SK-N-SH (cell line): Measurements from ENCODE around the gene CDH20. TPM values are rescaled to one million over a fixed set of nuclear protein-coding genes. Genes with fewer than 3 reads are reported as not detected.

Source experiments
- CTCF ChIA-PET: fragments of 300-600, 350-600 bp; formaldehyde crosslinking; extraction: SDS; loops from one replicate; lab custom pipeline; 2021; lab: Yijun Ruan, JAX
- POLR2A ChIA-PET: fragments of 350-600 bp; sonication (Branson Sonifier 250); formaldehyde crosslinking; extraction: SDS; loops from one replicate; lab custom pipeline; 2020; ENCODE audit warnings: antibody characterized with exemption, inconsistent platforms; lab: Yijun Ruan, JAX
- DNase-seq: peaks from one replicate; pipeline ENCODE4 v3.0.0; 2012
- H2AFZ ChIP-seq: fragments of 200-600 bp; sonication (generic); 2 replicates; pipeline ENCODE4 v1.8.1; 2016; ENCODE audit warnings: antibody characterized with exemption, mild to moderate bottlenecking, low read depth
- H3F3A ChIP-seq: fragments of 200-600 bp; sonication (generic); replicated peaks from 2 replicates; pipeline ENCODE3; 2016; ENCODE audit warnings: antibody characterized with exemption, mild to moderate bottlenecking; ENCODE audit not compliant: insufficient read depth
- H3K27ac ChIP-seq, 2 experiments: fragments of 200-500 bp in 1 of 2; fragments of 200-600 bp in 1 of 2; sonication (Bioruptor generic) in 1 of 2; sonication (generic), shearing (Covaris generic) in 1 of 2; 2 replicates each; pipeline versions ENCODE4 v1.5.1 to v1.6.1; 2014 to 2016; ENCODE audit warnings: low read depth in 2 of 2, inconsistent platforms in 1 of 2, low read length in 1 of 2, mild to moderate bottlenecking in 1 of 2, mixed read lengths in 1 of 2
- H3K27me3 ChIP-seq: fragments of 200-600 bp; sonication (generic), shearing (Covaris generic); 2 replicates; pipeline ENCODE4 v1.6.1; 2016; ENCODE audit warnings: mixed run types; ENCODE audit not compliant: insufficient read depth
- H3K36me3 ChIP-seq, 2 experiments: fragments of 200-500 bp in 1 of 2; fragments of 200-600 bp in 1 of 2; sonication (Bioruptor generic) in 1 of 2; sonication (generic) in 1 of 2; replicated peaks in 1 of 2; 2 replicates each; pipeline versions ENCODE3 to v1.5.1; 2014 to 2016; ENCODE audit warnings: low read length in 1 of 2, mild to moderate bottlenecking in 1 of 2; ENCODE audit not compliant: insufficient read depth in 2 of 2, control insufficient read depth in 1 of 2
- H3K4me1 ChIP-seq, 2 experiments: fragments of 200-500 bp in 1 of 2; fragments of 200-600 bp in 1 of 2; sonication (Bioruptor generic) in 1 of 2; sonication (generic), shearing (Covaris generic) in 1 of 2; 2 replicates each; pipeline versions ENCODE4 v1.5.1 to v1.6.1; 2014 to 2016; ENCODE audit warnings: low read depth in 1 of 2, low read length in 1 of 2, mixed run types in 1 of 2; ENCODE audit not compliant: insufficient read depth in 2 of 2, control insufficient read depth in 1 of 2
- H3K4me2 ChIP-seq: fragments of 200-600 bp; sonication (generic), shearing (Covaris generic); 2 replicates; pipeline ENCODE4 v1.6.1; 2017; ENCODE audit warnings: mixed run types
- H3K4me3 ChIP-seq, 2 experiments: fragments of 200-500 bp in 1 of 2; fragments of 200-600 bp in 1 of 2; sonication (Bioruptor generic) in 1 of 2; sonication (generic), shearing (Covaris generic) in 1 of 2; 2 replicates each; pipeline versions ENCODE4 v1.5.1 to v1.8.1; 2014 to 2016; ENCODE audit warnings: low read depth in 2 of 2, inconsistent platforms in 1 of 2, low read length in 1 of 2, mild to moderate bottlenecking in 1 of 2, mixed read lengths in 1 of 2, moderate library complexity in 1 of 2
- H3K79me2 ChIP-seq: fragments of 200-600 bp; sonication (generic); 2 replicates; pipeline ENCODE4 v1.8.1; 2017; ENCODE audit warnings: mild to moderate bottlenecking; ENCODE audit not compliant: insufficient read depth
- H3K9ac ChIP-seq: fragments of 200-600 bp; sonication (generic); 2 replicates; pipeline ENCODE4 v1.6.1; 2017; ENCODE audit warnings: mixed run types
- H3K9me2 ChIP-seq: fragments of 200-600 bp; sonication (generic); 2 replicates; pipeline ENCODE4 v1.6.1; 2017; ENCODE audit warnings: mixed run types
- H3K9me3 ChIP-seq: fragments of 200-600 bp; sonication (generic); 2 replicates; pipeline ENCODE4 v1.6.1; 2017; ENCODE audit warnings: mixed run types, mild to moderate bottlenecking, moderate library complexity
- H4K20me1 ChIP-seq: fragments of 200-600 bp; sonication (generic); 2 replicates; pipeline ENCODE4 v1.6.1; 2017; ENCODE audit warnings: mild to moderate bottlenecking, mixed run types; ENCODE audit not compliant: insufficient read depth
- ELF1 ChIP-seq: IDR thresholded peaks from 2 replicates; pipeline ENCODE4 v1.4.0; 2012
- EP300 ChIP-seq, 2 experiments: IDR thresholded peaks; 2 replicates each; pipeline versions ENCODE4 v1.4.0 to v1.6.1; 2012; ENCODE audit warnings: borderline replicate concordance in 1 of 2, low read depth in 1 of 2, low read length in 1 of 2
- FOSL2 ChIP-seq: IDR thresholded peaks from 2 replicates; pipeline ENCODE4 v1.4.0; 2012; ENCODE audit warnings: low read depth, mild to moderate bottlenecking, moderate library complexity, borderline replicate concordance
- FOXJ3 ChIP-seq: sonication (generic); formaldehyde crosslinking; IDR thresholded peaks from 2 replicates; pipeline ENCODE4 v1.5.1; 2020; ENCODE audit warnings: mild to moderate bottlenecking, missing genetic modification reagents
- FOXM1 ChIP-seq: IDR thresholded peaks from 2 replicates; pipeline ENCODE4 v1.4.0; 2012; ENCODE audit warnings: low read depth, mild to moderate bottlenecking
- GABPA ChIP-seq: IDR thresholded peaks from 2 replicates; pipeline ENCODE4 v1.4.0; 2012; ENCODE audit warnings: low read depth, mild to moderate bottlenecking
- MEF2A ChIP-seq: IDR thresholded peaks from 2 replicates; pipeline ENCODE4 v1.4.0; 2012; ENCODE audit warnings: low read depth, borderline replicate concordance
- NFIC ChIP-seq: IDR thresholded peaks from 2 replicates; pipeline ENCODE4 v1.4.0; 2012; ENCODE audit warnings: borderline replicate concordance
- RCOR1 ChIP-seq: fragments of 150-350 bp; IDR thresholded peaks from 2 replicates; pipeline ENCODE4 v1.6.1; 2017; ENCODE audit warnings: antibody characterized with exemption, low read length
- RFX5 ChIP-seq: IDR thresholded peaks from 2 replicates; pipeline ENCODE4 v1.6.1; 2012; ENCODE audit warnings: mild to moderate bottlenecking, improper control_type of control experiment, low read length
- SMC3 ChIP-seq: IDR thresholded peaks from 2 replicates; pipeline ENCODE4 v1.6.1; 2012; ENCODE audit warnings: low read depth, low read length, improper control_type of control experiment
- TCF12 ChIP-seq: IDR thresholded peaks from 2 replicates; pipeline ENCODE4 v1.4.0; 2012
- TEAD4 ChIP-seq: IDR thresholded peaks from 2 replicates; pipeline ENCODE4 v1.4.0; 2012; ENCODE audit warnings: mild to moderate bottlenecking, borderline replicate concordance; ENCODE audit not compliant: insufficient read depth
- WGBS: methylation state at CpG from one replicate; pipeline ENCODE4 v1.1.6; 2017; ENCODE audit warnings: low lambda C conversion rate; 5-methylcytosine and 5-hydroxymethylcytosine counted together
- polyA plus RNA-seq, 3 experiments: library from polyadenylated mRNA; depleted of rRNA; stranded (reverse); fragments of >200 nt; gene quantifications; 2 replicates each; pipeline ENCODE4 v1.2.3, GENCODE V29; 2012
- TF ChIP-seq, protein P1 (sequence below): IDR thresholded peaks from 2 replicates; pipeline ENCODE4 v1.4.0; 2012; ENCODE audit warnings: low read depth, borderline replicate concordance
- TF ChIP-seq, protein P2 (sequence below): fragments of 200-600 bp; sonication (generic); IDR thresholded peaks from 2 replicates; pipeline ENCODE4 v1.6.1; 2017; ENCODE audit warnings: antibody characterized with exemption, mild to moderate bottlenecking, moderate library complexity
- TF ChIP-seq, protein P3 (sequence below): IDR thresholded peaks from 2 replicates; pipeline ENCODE4 v1.6.1; 2012; ENCODE audit warnings: mild to moderate bottlenecking, low read depth, low read length, moderate library complexity

CDH20 gene
- polyA plus RNA-seq (2012; rRNA removed) = 1.1 TPM in 2 replicates
- polyA plus RNA-seq (2012; cell fraction: cytosol; rRNA removed) = 1.1 and 1.3 TPM in 2 replicates
- 1.2 TPM in 2 replicates for polyA plus RNA-seq (2012; cell fraction: nucleus; rRNA removed)

DNA sequence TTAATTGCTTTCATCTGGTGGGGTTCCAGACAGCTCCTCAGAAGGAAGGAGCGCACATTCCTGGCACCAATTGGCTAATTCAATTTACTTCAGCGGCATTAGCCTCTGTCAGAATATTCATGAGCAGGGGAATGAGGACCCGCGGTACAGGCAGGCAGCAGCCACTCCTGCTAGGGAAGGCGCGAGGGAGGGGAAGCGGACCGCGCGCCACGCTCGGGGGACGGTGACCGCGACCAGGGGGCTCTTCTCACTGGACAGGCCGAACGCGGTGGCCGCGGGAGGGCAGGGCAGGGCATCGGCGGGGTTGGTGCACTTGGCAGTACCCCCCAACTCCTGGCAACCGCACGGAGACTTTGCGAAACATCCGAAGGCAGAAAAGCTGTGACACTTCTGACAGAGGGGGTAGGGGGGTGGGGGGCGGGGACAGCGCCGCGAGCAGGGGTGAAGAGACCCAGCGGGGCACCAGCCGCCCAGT, at the start of gene CDH20:
CDH20 (plus strand) TSS at position 160 of the 475 bp plus-strand sequence.
- Histone ChIP-seq H3K9me2 (no peaks in the 10 kb centered on the region), H3K27me3 (no peaks in the 10 kb centered on the region; the same call in 1 of the 2 replicates), H3K4me2 (peak within 1 kb of the TSS; percentile 93), H3K4me3 (peak within 1 kb of the TSS; percentile 66 to 76), H3K4me1 (peaks cover 0 to 8% of the 10 kb centered on the region in 2 experiments; a peak in 1 of 4 replicates), H3K27ac (no peak within 1 kb of the TSS), H2AFZ (peak within 1 kb of the TSS; percentile 85), H3K79me2 (no peaks in the 10 kb centered on the region), H4K20me1 (no peaks in the 10 kb centered on the region), H3K36me3 (no peaks in the 10 kb centered on the region), H3K9me3 (no peaks in the 10 kb centered on the region), H3F3A (no peaks in the 10 kb centered on the region), H3K9ac (peak within 1 kb of the TSS; percentile 29; the same call in 1 of the 2 replicates)
- no peak for TF ChIP-seq EP300 (IDR thresholded peaks at IDR 0.05; ENCODE audit: borderline replicate concordance in 1 of 2, low read depth in 1 of 2, low read length in 1 of 2)
- TF ChIP-seq ELF1 = no peak
- TF ChIP-seq, protein P1, sequence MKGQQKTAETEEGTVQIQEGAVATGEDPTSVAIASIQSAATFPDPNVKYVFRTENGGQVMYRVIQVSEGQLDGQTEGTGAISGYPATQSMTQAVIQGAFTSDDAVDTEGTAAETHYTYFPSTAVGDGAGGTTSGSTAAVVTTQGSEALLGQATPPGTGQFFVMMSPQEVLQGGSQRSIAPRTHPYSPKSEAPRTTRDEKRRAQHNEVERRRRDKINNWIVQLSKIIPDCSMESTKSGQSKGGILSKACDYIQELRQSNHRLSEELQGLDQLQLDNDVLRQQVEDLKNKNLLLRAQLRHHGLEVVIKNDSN = no peak
- no peak for TF ChIP-seq TCF12
- TF ChIP-seq GABPA = no peak
- TF ChIP-seq, protein P2, sequence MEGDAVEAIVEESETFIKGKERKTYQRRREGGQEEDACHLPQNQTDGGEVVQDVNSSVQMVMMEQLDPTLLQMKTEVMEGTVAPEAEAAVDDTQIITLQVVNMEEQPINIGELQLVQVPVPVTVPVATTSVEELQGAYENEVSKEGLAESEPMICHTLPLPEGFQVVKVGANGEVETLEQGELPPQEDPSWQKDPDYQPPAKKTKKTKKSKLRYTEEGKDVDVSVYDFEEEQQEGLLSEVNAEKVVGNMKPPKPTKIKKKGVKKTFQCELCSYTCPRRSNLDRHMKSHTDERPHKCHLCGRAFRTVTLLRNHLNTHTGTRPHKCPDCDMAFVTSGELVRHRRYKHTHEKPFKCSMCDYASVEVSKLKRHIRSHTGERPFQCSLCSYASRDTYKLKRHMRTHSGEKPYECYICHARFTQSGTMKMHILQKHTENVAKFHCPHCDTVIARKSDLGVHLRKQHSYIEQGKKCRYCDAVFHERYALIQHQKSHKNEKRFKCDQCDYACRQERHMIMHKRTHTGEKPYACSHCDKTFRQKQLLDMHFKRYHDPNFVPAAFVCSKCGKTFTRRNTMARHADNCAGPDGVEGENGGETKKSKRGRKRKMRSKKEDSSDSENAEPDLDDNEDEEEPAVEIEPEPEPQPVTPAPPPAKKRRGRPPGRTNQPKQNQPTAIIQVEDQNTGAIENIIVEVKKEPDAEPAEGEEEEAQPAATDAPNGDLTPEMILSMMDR = no peak
- TF ChIP-seq TEAD4 = no peak
- TF ChIP-seq MEF2A = no peak
- TF ChIP-seq SMC3 = no peak
- no peak for TF ChIP-seq RCOR1
- TF ChIP-seq FOSL2 = no peak
- TF ChIP-seq, protein P3, sequence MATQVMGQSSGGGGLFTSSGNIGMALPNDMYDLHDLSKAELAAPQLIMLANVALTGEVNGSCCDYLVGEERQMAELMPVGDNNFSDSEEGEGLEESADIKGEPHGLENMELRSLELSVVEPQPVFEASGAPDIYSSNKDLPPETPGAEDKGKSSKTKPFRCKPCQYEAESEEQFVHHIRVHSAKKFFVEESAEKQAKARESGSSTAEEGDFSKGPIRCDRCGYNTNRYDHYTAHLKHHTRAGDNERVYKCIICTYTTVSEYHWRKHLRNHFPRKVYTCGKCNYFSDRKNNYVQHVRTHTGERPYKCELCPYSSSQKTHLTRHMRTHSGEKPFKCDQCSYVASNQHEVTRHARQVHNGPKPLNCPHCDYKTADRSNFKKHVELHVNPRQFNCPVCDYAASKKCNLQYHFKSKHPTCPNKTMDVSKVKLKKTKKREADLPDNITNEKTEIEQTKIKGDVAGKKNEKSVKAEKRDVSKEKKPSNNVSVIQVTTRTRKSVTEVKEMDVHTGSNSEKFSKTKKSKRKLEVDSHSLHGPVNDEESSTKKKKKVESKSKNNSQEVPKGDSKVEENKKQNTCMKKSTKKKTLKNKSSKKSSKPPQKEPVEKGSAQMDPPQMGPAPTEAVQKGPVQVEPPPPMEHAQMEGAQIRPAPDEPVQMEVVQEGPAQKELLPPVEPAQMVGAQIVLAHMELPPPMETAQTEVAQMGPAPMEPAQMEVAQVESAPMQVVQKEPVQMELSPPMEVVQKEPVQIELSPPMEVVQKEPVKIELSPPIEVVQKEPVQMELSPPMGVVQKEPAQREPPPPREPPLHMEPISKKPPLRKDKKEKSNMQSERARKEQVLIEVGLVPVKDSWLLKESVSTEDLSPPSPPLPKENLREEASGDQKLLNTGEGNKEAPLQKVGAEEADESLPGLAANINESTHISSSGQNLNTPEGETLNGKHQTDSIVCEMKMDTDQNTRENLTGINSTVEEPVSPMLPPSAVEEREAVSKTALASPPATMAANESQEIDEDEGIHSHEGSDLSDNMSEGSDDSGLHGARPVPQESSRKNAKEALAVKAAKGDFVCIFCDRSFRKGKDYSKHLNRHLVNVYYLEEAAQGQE = no peak
- TF ChIP-seq FOXM1 = no peak
- TF ChIP-seq RFX5 = no peak
- TF ChIP-seq FOXJ3 (CRISPR knock-in tag) = no peak
- TF ChIP-seq NFIC = no peak
- CTCF ChIA-PET = interaction anchor here (0.6 to 3.4 kb wide), 5 partner anchors 11 to 672 kb away, joined by 3 to 25 read pairs (median 4); no protein-coding TSS in a partner anchor
- POLR2A ChIA-PET = no interaction called here
- no peak for DNase-seq
- WGBS = 5% methylated on average over 24 of the region's 32 CpGs
